Neuronal stem cell (in vitro differentiated cells): ENCODE results near the gene PHKA1.
A peak's percentile ranks its signal among the peaks of the same experiment; 100 is the strongest.

Source experiments
- DNase-seq: peaks from one replicate; pipeline ENCODE4 v3.0.0-alpha.2; 2013; ENCODE audit warnings: low spot score
- H2AFZ ChIP-seq: one replicate; pipeline ENCODE4 v1.6.1; 2013; ENCODE audit warnings: mild to moderate bottlenecking, low read length, inconsistent platforms
- H2AK5ac ChIP-seq: 2 replicates; pipeline ENCODE4 v1.6.1; 2013; ENCODE audit warnings: low read depth, mild to moderate bottlenecking, inconsistent platforms, low read length, moderate library complexity, mixed read lengths
- H2BK120ac ChIP-seq: 2 replicates; pipeline ENCODE4 v1.6.1; 2013; ENCODE audit warnings: low read depth, mild to moderate bottlenecking, inconsistent platforms, low read length, moderate library complexity, mixed read lengths
- H2BK12ac ChIP-seq: one replicate; pipeline ENCODE4 v1.6.1; 2013; ENCODE audit warnings: low read length, inconsistent platforms
- H2BK15ac ChIP-seq: 2 replicates; pipeline ENCODE4 v1.6.1; 2013; ENCODE audit warnings: mild to moderate bottlenecking, low read length, inconsistent platforms, mixed read lengths
- H2BK5ac ChIP-seq: one replicate; pipeline ENCODE4 v1.6.1; 2013; ENCODE audit warnings: inconsistent platforms, mild to moderate bottlenecking, low read length, moderate library complexity
- H3K14ac ChIP-seq: one replicate; pipeline ENCODE4 v1.6.1; 2013; ENCODE audit warnings: low read length, inconsistent platforms
- H3K18ac ChIP-seq: 2 replicates; pipeline ENCODE4 v1.6.1; 2013; ENCODE audit warnings: low read length, inconsistent platforms
- H3K23ac ChIP-seq: 2 replicates; pipeline ENCODE4 v1.6.1; 2013; ENCODE audit warnings: low read depth, mild to moderate bottlenecking, mixed read lengths, low read length, inconsistent platforms; ENCODE audit not compliant: poor library complexity
- H3K27ac ChIP-seq: replicated peaks from 3 replicates; pipeline ENCODE4 v1.5.1; 2013; ENCODE audit warnings: low read length, inconsistent platforms
- H3K27me3 ChIP-seq, 3 experiments: 2 replicates each; pipeline ENCODE4 v1.6.1; 2013; ENCODE audit warnings: low read length in 3 of 3, mild to moderate bottlenecking in 2 of 3, inconsistent platforms in 1 of 3, low read depth in 1 of 3, mixed read lengths in 1 of 3, moderate library complexity in 1 of 3; ENCODE audit not compliant: control insufficient read depth in 3 of 3, insufficient read depth in 3 of 3
- H3K36me3 ChIP-seq, 2 donors: replicated peaks in 1 of 2; 2 replicates each; pipeline ENCODE4 v1.6.1; 2013; ENCODE audit warnings: low read length in 2 of 2; ENCODE audit not compliant: control insufficient read depth in 2 of 2, insufficient read depth in 2 of 2
- H3K4ac ChIP-seq: 2 replicates; pipeline ENCODE4 v1.6.1; 2013; ENCODE audit warnings: inconsistent platforms, mild to moderate bottlenecking, low read length, moderate library complexity
- H3K4me1 ChIP-seq, 2 donors: 1 replicate in 1 of 2; 2 replicates in 1 of 2; pipeline ENCODE4 v1.6.1; 2013; ENCODE audit warnings: low read length in 2 of 2, low read depth in 1 of 2; ENCODE audit not compliant: control insufficient read depth in 2 of 2, insufficient read depth in 1 of 2
- H3K4me2 ChIP-seq: one replicate; pipeline ENCODE4 v1.6.1; 2013; ENCODE audit warnings: mild to moderate bottlenecking, low read length, inconsistent platforms; ENCODE audit not compliant: insufficient read depth, poor library complexity, severe bottlenecking
- H3K4me3 ChIP-seq, 2 donors: 2 replicates each; pipeline ENCODE4 v1.5.1; 2013; ENCODE audit warnings: low read length in 2 of 2, mild to moderate bottlenecking in 2 of 2, inconsistent platforms in 1 of 2, moderate library complexity in 1 of 2
- H3K79me1 ChIP-seq: one replicate; pipeline ENCODE4 v1.6.1; 2013; ENCODE audit warnings: low read depth, mild to moderate bottlenecking, inconsistent platforms, low read length, moderate library complexity
- H3K9ac ChIP-seq: one replicate; pipeline ENCODE4 v1.6.1; 2013; ENCODE audit warnings: mild to moderate bottlenecking, low read depth, low read length, inconsistent platforms; ENCODE audit not compliant: poor library complexity
- H3K9me3 ChIP-seq, 2 donors: replicated peaks in 1 of 2; 2 replicates each; pipeline versions ENCODE3 to v1.6.1; 2013; ENCODE audit warnings: low read length in 2 of 2, mild to moderate bottlenecking in 2 of 2, inconsistent platforms in 1 of 2, low read depth in 1 of 2, mixed read lengths in 1 of 2, moderate library complexity in 1 of 2; ENCODE audit not compliant: control insufficient read depth in 2 of 2, insufficient read depth in 1 of 2
- H4K8ac ChIP-seq: one replicate; pipeline ENCODE4 v1.6.1; 2013; ENCODE audit warnings: low read depth, mild to moderate bottlenecking, inconsistent platforms, low read length, moderate library complexity
- H4K91ac ChIP-seq: one replicate; pipeline ENCODE4 v1.6.1; 2013; ENCODE audit warnings: low read length, low read depth, mild to moderate bottlenecking, inconsistent platforms; ENCODE audit not compliant: poor library complexity
- WGBS, 2 donors: extraction: QIAGEN DNeasy Blood & Tissue Kit; methylation state at CpG; one replicate each; pipeline ENCODE4 v1.1.7; 2013; ENCODE audit warnings: missing lambda C conversion rate in 2 of 2, mixed read lengths in 1 of 2; ENCODE audit not compliant: insufficient read length in 2 of 2, insufficient replicate concordance in 1 of 2; ENCODE audit errors: extremely low coverage in 2 of 2; 5-methylcytosine and 5-hydroxymethylcytosine counted together

The PHKA1 gene

DNA sequence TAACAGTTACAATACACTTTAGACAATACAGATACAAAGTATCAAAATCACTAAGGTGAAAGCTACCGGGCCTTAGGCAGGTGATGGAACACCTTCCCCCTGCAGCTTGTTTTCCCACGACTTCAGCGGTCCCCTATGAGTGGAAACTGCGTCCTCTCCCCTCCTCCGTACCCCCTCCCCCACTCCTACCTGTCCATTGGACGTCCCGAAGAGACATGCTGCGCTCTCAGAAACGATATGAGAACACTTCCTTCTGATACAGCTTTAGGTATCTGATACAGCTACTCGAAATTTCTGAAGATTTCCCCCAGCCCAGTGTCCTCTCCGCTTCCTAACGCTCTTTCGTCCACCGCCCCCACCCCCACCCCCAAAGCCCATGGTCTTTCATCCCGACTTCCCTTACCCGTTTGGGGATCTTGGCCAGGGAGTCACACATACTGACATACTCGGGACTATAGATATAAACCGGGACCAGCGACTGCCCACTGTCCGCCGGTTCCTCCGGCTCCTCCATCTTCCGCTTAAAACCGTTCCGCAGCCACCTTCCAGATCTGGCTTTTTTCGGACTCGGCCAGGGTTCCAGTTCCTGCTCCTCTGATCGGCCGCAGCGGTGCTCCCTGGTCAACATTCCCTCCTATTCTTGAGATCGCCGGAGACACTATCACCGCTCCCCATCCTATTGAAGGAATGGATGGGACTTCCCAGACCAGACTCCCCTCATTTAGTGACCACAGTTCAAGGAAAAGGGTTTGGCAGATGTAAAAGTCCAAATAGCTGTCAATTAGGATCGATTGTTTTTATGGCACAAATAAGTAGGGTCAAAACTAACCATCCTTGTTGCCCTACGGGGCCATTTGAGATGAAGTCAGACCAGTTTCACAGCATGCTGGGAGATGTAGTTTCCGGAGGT lies 141.6 kb downstream of the PHKA1 start, which contains the start of gene HDAC8:
HDAC8 (minus strand) TSS at position 596 of the 910 bp plus-strand sequence; CDS start at position 514, 82 bp downstream.
- no peaks in the 10 kb centered on the region for H3K27me3 ChIP-seq
- no peak within 1 kb of the TSS for H2BK5ac ChIP-seq
- peak within 1 kb of the TSS; percentile 70 for H3K9ac ChIP-seq
- no peak within 1 kb of the TSS for H3K23ac ChIP-seq
- no peak within 1 kb of the TSS for H4K8ac ChIP-seq
- H4K91ac ChIP-seq: no peak within 1 kb of the TSS
- H3K4me2 ChIP-seq: peak within 1 kb of the TSS; percentile 49
- H2AK5ac ChIP-seq: no peak within 1 kb of the TSS
- H2BK120ac ChIP-seq: no peak within 1 kb of the TSS
- peak within 1 kb of the TSS; percentile 57 for H3K18ac ChIP-seq
- H2BK12ac ChIP-seq: no peak within 1 kb of the TSS
- no CpG with 5 or more reads among the region's 36 CpGs for WGBS, 2 donors
- no peaks in the 10 kb centered on the region for H3K9me3 ChIP-seq
- H3K4me1 ChIP-seq: no peaks in the 10 kb centered on the region
- H2BK15ac ChIP-seq: no peak within 1 kb of the TSS
- peak; percentile 64 for DNase-seq
- no peak within 1 kb of the TSS for H3K14ac ChIP-seq
- H3K36me3 ChIP-seq: peaks cover 4 to 27% of the 10 kb centered on the region in 2 donors
- H2AFZ ChIP-seq: peak within 1 kb of the TSS; percentile 84
- H3K4me3 ChIP-seq: peak within 1 kb of the TSS; percentile 71 to 91
- H3K4ac ChIP-seq: no peak within 1 kb of the TSS
- no peak within 1 kb of the TSS for H3K27ac ChIP-seq
- peaks cover 2% of the 10 kb centered on the region for H3K79me1 ChIP-seq

- no peak overlapping the region for H3K9ac ChIP-seq
- H2BK15ac ChIP-seq: no peak overlapping the region
- no peak overlapping the region for H3K23ac ChIP-seq
- H3K36me3 ChIP-seq: peaks cover 4 to 52% of the 10 kb centered on the region in 2 donors
- no peaks in the 10 kb centered on the region for H3K4me1 ChIP-seq
- H3K4me2 ChIP-seq: no peak overlapping the region
- no peak overlapping the region for H2BK120ac ChIP-seq
- DNase-seq: no peak
- no peak overlapping the region for H2BK12ac ChIP-seq
- H3K9me3 ChIP-seq: no peaks in the 10 kb centered on the region
- no peak overlapping the region for H2BK5ac ChIP-seq
- no peak overlapping the region for H2AFZ ChIP-seq
- no peak overlapping the region for H4K8ac ChIP-seq
- H3K79me1 ChIP-seq: peaks cover 2% of the 10 kb centered on the region
- no peak overlapping the region for H3K4me3 ChIP-seq
- H3K14ac ChIP-seq: no peak overlapping the region
- no CpG with 5 or more reads among the region's 2 CpGs for WGBS, 2 donors
- H3K18ac ChIP-seq: no peak overlapping the region
- H3K27me3 ChIP-seq: no peaks in the 10 kb centered on the region
- no peak overlapping the region for H3K27ac ChIP-seq
- no peak overlapping the region for H4K91ac ChIP-seq
- no peak overlapping the region for H3K4ac ChIP-seq
- H2AK5ac ChIP-seq: no peak overlapping the region
Measured at GRCh38 chrX:72569786-72570185, 144.3 kb downstream of the PHKA1 start.

DNA sequence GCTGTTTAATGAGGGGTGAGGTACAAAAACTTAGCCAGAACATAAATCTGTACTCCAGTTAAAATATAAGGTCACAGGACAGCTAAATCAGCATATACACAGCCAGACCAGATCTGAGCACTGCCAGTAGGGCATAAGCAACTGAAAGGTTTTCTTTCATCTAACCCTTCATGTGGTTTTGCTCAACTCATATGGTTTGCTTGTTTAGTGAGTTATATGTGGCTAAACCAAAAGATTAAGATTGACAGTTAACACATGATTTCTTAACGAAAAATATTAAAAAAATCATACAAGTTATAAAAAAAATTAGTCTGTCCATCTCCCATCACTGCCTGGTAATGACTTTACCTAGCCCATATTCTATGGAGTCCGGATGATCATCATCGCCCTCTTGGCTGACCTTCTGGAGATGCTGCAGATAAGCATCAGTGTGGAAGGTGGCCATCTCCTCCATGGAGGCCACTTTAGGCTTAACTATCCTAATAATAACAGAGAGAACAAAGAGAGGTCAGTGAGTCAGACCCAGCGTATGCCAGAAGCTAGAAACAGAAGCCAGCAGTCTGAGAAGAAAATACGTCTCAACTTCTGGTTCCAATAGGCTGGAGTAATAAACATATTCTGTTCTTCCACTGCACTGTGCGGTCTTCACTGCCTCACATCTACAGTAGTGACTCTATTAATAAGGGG lies 145.6 kb downstream of the PHKA1 start:
- no peak overlapping the region for H4K8ac ChIP-seq
- no peak for DNase-seq
- no peaks in the 10 kb centered on the region for H3K4me1 ChIP-seq
- H3K79me1 ChIP-seq: peaks cover 2% of the 10 kb centered on the region
- no peaks in the 10 kb centered on the region for H3K27me3 ChIP-seq
- H3K14ac ChIP-seq: no peak overlapping the region
- no peak overlapping the region for H2BK15ac ChIP-seq
- no peaks in the 10 kb centered on the region for H3K9me3 ChIP-seq
- no peak overlapping the region for H2BK120ac ChIP-seq
- H2BK12ac ChIP-seq: no peak overlapping the region
- H2AK5ac ChIP-seq: no peak overlapping the region
- H3K23ac ChIP-seq: no peak overlapping the region
- H3K18ac ChIP-seq: no peak overlapping the region
- H3K4ac ChIP-seq: no peak overlapping the region
- H3K9ac ChIP-seq: no peak overlapping the region
- H4K91ac ChIP-seq: no peak overlapping the region
- H3K4me2 ChIP-seq: no peak overlapping the region
- H3K27ac ChIP-seq: no peak overlapping the region
- H3K4me3 ChIP-seq: no peak overlapping the region
- H2BK5ac ChIP-seq: no peak overlapping the region
- no peak overlapping the region for H2AFZ ChIP-seq
- no CpG with 5 or more reads among the region's 6 CpGs for WGBS, 2 donors
- H3K36me3 ChIP-seq: peaks cover 4 to 61% of the 10 kb centered on the region in 2 donors

- Histone ChIP-seq H2BK5ac (no peak overlapping the region), H3K9me3 (no peaks in the 10 kb centered on the region), H3K4me3 (no peak overlapping the region), H3K27ac (no peak overlapping the region), H2BK12ac (no peak overlapping the region), H3K79me1 (no peaks in the 10 kb centered on the region), H3K4me1 (no peaks in the 10 kb centered on the region), H3K14ac (no peak overlapping the region), H2BK15ac (no peak overlapping the region), H3K9ac (no peak overlapping the region), H3K4ac (no peak overlapping the region), H3K4me2 (no peak overlapping the region), H4K91ac (no peak overlapping the region), H2BK120ac (no peak overlapping the region), H2AK5ac (no peak overlapping the region), H3K23ac (no peak overlapping the region), H3K18ac (no peak overlapping the region), H3K36me3 (peaks cover 4 to 64% of the 10 kb centered on the region in 2 donors), H2AFZ (no peak overlapping the region), H3K27me3 (no peaks in the 10 kb centered on the region), H4K8ac (no peak overlapping the region)
- no CpG with 5 or more reads among the region's 2 CpGs for WGBS, 2 donors
- DNase-seq: no peak
Measured at GRCh38 chrX:72566448-72566847, 147.7 kb downstream of the PHKA1 start.
